GM12875 (cell line): ENCODE results near the gene RAPGEF6.
"Not testable (repeated sequence)": the region's sequence is repeated elsewhere in the genome, so short reads cannot be mapped to it uniquely, and the experiment has no call there.

Source experiments
- H3K4me3 ChIP-seq: one replicate; pipeline ENCODE4 v1.5.1; 2011; ENCODE audit warnings: low read depth, low read length, control low read depth
- CTCF ChIP-seq: IDR thresholded peaks from 2 replicates; pipeline ENCODE4 v1.5.1; 2011; ENCODE audit warnings: low read depth, mild to moderate bottlenecking, control low read depth, inconsistent platforms, low read length, moderate library complexity, borderline replicate concordance; ENCODE audit not compliant: insufficient read depth

RAPGEF6 gene

GRCh38 chr5:131382407-131383395, 252.3 kb downstream of the RAPGEF6 start:
- H3K4me3 ChIP-seq, result no peak overlapping the region
- TF ChIP-seq CTCF, result peak; percentile 70; the same call in 1 of the 2 replicates

- TF ChIP-seq CTCF, result no peak
- no peak overlapping the region for H3K4me3 ChIP-seq
These were observed 253.3 kb downstream of the RAPGEF6 start for GRCh38 chr5:131381777-131382176.

GRCh38 chr5:131381021-131381420, 254.0 kb downstream of the RAPGEF6 start:
- H3K4me3 ChIP-seq, result no peak overlapping the region
- TF ChIP-seq CTCF, result no peak

GRCh38 chr5:131380238-131380637, 254.8 kb downstream of the RAPGEF6 start:
- not testable (repeated sequence) for H3K4me3 ChIP-seq

GRCh38 chr5:131379723-131380122, 255.3 kb downstream of the RAPGEF6 start:
- TF ChIP-seq CTCF, result no peak
- no peak overlapping the region for H3K4me3 ChIP-seq

- no peak overlapping the region for H3K4me3 ChIP-seq
- no peak for TF ChIP-seq CTCF
These were observed 256.1 kb downstream of the RAPGEF6 start for GRCh38 chr5:131378721-131379541.

- H3K4me3 ChIP-seq, result no peak overlapping the region
These were observed 257.2 kb downstream of the RAPGEF6 start for GRCh38 chr5:131377785-131378325.

More at GRCh38 chr5:131377785-131378325, 257.2 kb downstream of the RAPGEF6 start:
- no peak for TF ChIP-seq CTCF
